Heart left ventricle (tissue), 16 donors: ENCODE results near the gene TBXA2R. TPM values are rescaled to one million over a fixed set of nuclear protein-coding genes. Genes with fewer than 3 reads are reported as not detected.

Experiments used
- ATAC-seq, 4 donors: fragments of 200-7000 bp; cut with Tn5 transposase; one replicate each; pipeline ENCODE4 v1.9.1; 2020 to 2022; ENCODE audit warnings: moderate library complexity in 4 of 4, mild to moderate bottlenecking in 3 of 4, moderate number of reproducible peaks in 1 of 4
- DNase-seq, 5 donors: peaks; one replicate each; pipeline ENCODE4 v3.0.0-alpha.2; 2020
- H3K27ac ChIP-seq, 12 donors: fragments of 200-600 bp; sonication (generic) in 4 of 12; one replicate each; pipeline versions ENCODE4 v1.5.0 to v1.8.0; 2016 to 2022; ENCODE audit warnings: mild to moderate bottlenecking in 2 of 12
- H3K27me3 ChIP-seq, 9 donors: fragments of 200-600 bp; sonication (generic) in 2 of 9; one replicate each; pipeline versions ENCODE4 v1.5.1 to v1.8.0; 2016 to 2022; ENCODE audit warnings: mild to moderate bottlenecking in 3 of 9
- H3K36me3 ChIP-seq, 9 donors: fragments of 200-600 bp; sonication (generic) in 2 of 9; one replicate each; pipeline versions ENCODE4 v1.5.0 to v1.8.0; 2018 to 2022; ENCODE audit warnings: mild to moderate bottlenecking in 2 of 9
- H3K4me1 ChIP-seq, 12 donors: fragments of 200-600 bp; sonication (generic) in 4 of 12; one replicate each; pipeline versions ENCODE4 v1.5.0 to v1.8.0; 2016 to 2022; ENCODE audit warnings: mild to moderate bottlenecking in 3 of 12
- H3K4me3 ChIP-seq, 12 donors: fragments of 200-600 bp; sonication (generic) in 4 of 12; one replicate each; pipeline versions ENCODE4 v1.5.0 to v1.8.0; 2017 to 2022; ENCODE audit warnings: mild to moderate bottlenecking in 9 of 12, moderate library complexity in 4 of 12
- H3K9me3 ChIP-seq, 12 donors: fragments of 200-600 bp; sonication (generic) in 4 of 12; one replicate each; pipeline versions ENCODE4 v1.5.0 to v1.8.0; 2016 to 2022; ENCODE audit warnings: mild to moderate bottlenecking in 1 of 12
- POLR2A ChIP-seq, 2 donors: fragments of 450-650 bp; IDR thresholded peaks; one replicate each; pipeline ENCODE4 v1.6.1; 2017; ENCODE audit warnings: antibody characterized with exemption in 2 of 2, mild to moderate bottlenecking in 2 of 2, moderate library complexity in 2 of 2
- WGBS, 4 donors: extraction: QIAGEN DNeasy Blood & Tissue Kit in 2 of 4; methylation state at CpG; one replicate each; pipeline versions ENCODE4 v1.1.5 to v1.1.7; 2013 to 2018; 5-methylcytosine and 5-hydroxymethylcytosine counted together
- intact Hi-C, 10 donors: fragments of 100-400 bp; cut with DNase I; formaldehyde crosslinking; loops; one replicate each; pipeline versions ENCODE4 v1.11.1 to v1.14.2; 2022
- polyA plus RNA-seq, 2 donors: library from polyadenylated mRNA; stranded (reverse); fragments of 200-250 nt; gene quantifications; one replicate each; pipeline ENCODE4 v1.2.3, GENCODE V29; 2013
- total RNA-seq, 9 donors: library from RNA; depleted of rRNA in 2 of 9; stranded (reverse); fragments of >200 nt in 2 of 9; fragmentation: NEBNext Ultra II Directional in 3 of 9; extraction: Animal tissue kit (Norgen Biotek cat#: 25700) in 3 of 9; gene quantifications; one replicate each; pipeline versions ENCODE4 v1.1.0 to v1.2.4, GENCODE V29; 2016 to 2023
- TF ChIP-seq, protein P1 (sequence below), 12 donors: fragments of 200-600 bp; sonication (generic) in 4 of 12; IDR thresholded peaks; one replicate each; pipeline versions ENCODE4 v1.5.0 to v1.8.0; 2018 to 2022; ENCODE audit warnings: antibody characterized with exemption in 12 of 12, mild to moderate bottlenecking in 5 of 12
- donor health status: ischemic (EF 13 %, LVEDD 7.1; RV severe dilation, severe dysfunction).
- donor health status: healthy with polysubstance abuse.
- donor health status: DM: no; HTN: yes; CAD: no.
- donor health status: DM: no; HTN: no; CAD: no.
- donor health status: ischemic (EF 25% LVEDD 6.9; RV normal size, moderate dysfunction).
- donor health status: ischemic (EF 25% LVEDD 5.7; RV mildly dilated, moderate dysfunction).
- donor health status: healthy.
- donor health status: DM: yes; HTN: yes; CAD: no.
- donor health status: ischemic (EF 35%, LVEDD 5.7; RV mildly dilated, moderate dysfunction).
- donor health status: nonischemic (EF 11% LVEDD 7.7; RV severe dilation, severe dysfunction).
- donor health status: DM: yes; HTN: yes; CAD: no.
- donor health status: PGD.
- donor health status: ischemic (EF 29% LVEDD 5.4; RV normal size, mild dysfunction).
- donor health status: nonischemic (EF 23%, LVEDD 6.1; RV moderate dilation, normal function).

Gene TBXA2R
- total and polyA plus RNA-seq, 11 donors, result 1.9 to 5.1 (median 2.9) TPM

DNA sequence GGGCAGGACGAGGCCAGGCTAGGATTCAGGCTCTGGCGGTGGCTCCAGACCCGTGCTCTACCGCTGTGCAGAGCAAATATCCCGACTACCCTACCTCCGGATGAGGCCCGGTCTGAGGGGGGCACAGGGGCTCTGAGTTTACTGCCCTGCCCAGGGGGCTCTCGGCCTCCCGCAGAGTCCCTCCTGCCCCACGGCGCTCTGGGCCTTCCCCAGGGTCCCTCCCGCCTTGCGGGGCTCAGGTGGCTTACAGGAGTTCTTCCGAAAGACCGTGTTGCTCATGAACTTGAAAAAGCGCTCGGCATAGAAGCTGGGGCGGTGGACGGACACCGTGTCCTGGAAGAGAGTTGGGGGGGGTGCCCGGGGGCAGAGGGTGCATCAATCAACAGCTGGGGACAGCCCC lies 39.1 kb upstream of the TBXA2R start:
- H3K4me3 ChIP-seq, result no peak overlapping the region
- DNase-seq (no peak), ATAC-seq (no peak)
- intact Hi-C loops, result no loop called here
- 91 to 98% (median 93%) methylated on average over 15 to 21 of the region's 21 CpGs for WGBS, 4 donors
- H3K27me3 ChIP-seq, result no peaks in the 10 kb centered on the region
- peaks cover 0 to 85% (median 62%) of the 10 kb centered on the region in 9 donors for H3K36me3 ChIP-seq
- peaks cover 0 to 10% (median 0%) of the 10 kb centered on the region in 12 donors for H3K4me1 ChIP-seq
- TF ChIP-seq, protein P1, sequence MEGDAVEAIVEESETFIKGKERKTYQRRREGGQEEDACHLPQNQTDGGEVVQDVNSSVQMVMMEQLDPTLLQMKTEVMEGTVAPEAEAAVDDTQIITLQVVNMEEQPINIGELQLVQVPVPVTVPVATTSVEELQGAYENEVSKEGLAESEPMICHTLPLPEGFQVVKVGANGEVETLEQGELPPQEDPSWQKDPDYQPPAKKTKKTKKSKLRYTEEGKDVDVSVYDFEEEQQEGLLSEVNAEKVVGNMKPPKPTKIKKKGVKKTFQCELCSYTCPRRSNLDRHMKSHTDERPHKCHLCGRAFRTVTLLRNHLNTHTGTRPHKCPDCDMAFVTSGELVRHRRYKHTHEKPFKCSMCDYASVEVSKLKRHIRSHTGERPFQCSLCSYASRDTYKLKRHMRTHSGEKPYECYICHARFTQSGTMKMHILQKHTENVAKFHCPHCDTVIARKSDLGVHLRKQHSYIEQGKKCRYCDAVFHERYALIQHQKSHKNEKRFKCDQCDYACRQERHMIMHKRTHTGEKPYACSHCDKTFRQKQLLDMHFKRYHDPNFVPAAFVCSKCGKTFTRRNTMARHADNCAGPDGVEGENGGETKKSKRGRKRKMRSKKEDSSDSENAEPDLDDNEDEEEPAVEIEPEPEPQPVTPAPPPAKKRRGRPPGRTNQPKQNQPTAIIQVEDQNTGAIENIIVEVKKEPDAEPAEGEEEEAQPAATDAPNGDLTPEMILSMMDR (IDR thresholded peaks at IDR 0.05), result no peak
- TF ChIP-seq POLR2A (IDR thresholded peaks at IDR 0.05), result no peak
- no peak overlapping the region for H3K27ac ChIP-seq
- no peaks in the 10 kb centered on the region for H3K9me3 ChIP-seq

- Histone ChIP-seq H3K27me3 (no peaks in the 10 kb centered on the region), H3K4me3 (no peak overlapping the region), H3K36me3 (peaks cover 0 to 85% (median 64%) of the 10 kb centered on the region in 9 donors), H3K9me3 (no peaks in the 10 kb centered on the region), H3K4me1 (peaks cover 0 to 10% (median 0%) of the 10 kb centered on the region in 12 donors), H3K27ac (no peak overlapping the region)
- DNase-seq (no peak), ATAC-seq (no peak)
- no peak for TF ChIP-seq POLR2A (IDR thresholded peaks at IDR 0.05)
- TF ChIP-seq, protein P1 (IDR thresholded peaks at IDR 0.05), result no peak
- intact Hi-C loops, result no loop called here
- WGBS, 4 donors, result 64 to 78% (median 72%) methylated on average over 9 to 11 of the region's 11 CpGs
Observed at GRCh38 chr19:3645067-3645396, 38.4 kb upstream of the TBXA2R start.

DNA sequence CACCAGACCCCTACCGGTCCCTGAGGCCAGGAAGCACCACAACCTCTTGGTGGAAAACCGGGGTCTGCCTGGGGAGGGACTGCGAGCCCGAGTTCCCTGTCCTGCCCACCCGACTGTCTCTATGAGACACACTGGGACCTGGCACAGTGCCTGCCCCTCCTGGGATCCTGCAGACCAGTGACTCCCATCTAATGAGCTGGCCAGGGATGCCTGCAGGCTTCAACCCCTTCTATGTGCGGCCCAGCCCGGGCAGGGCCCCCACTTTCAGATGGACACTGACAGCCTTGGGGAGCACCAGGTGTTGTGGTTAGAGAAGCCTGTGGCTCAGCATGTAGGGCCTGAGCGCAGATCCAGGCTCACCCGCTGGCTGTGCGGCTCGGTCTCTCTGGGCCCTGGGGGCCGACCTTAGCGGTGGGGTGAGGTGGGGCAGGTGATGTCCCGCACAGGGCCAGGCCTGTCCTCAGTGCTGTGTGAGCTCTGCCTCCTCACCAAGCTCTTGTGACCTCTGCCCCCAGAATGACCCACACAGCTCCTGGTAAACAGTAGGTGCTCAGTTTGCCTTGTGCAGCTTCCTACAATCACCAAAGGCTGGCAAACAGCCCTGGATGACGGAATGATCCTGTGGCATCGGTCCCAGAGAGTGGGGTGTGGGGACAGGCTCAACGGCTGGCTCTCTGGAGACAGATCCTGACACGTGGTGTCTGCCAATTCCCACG lies 37.8 kb upstream of the TBXA2R start:
- intact Hi-C loops, result no loop called here
- peaks cover 0 to 10% (median 0%) of the 10 kb centered on the region in 12 donors for H3K4me1 ChIP-seq
- DNase-seq (no peak), ATAC-seq (peak in 3 of 4 donors; percentile 9 to 44 (median 41))
- H3K36me3 ChIP-seq, result peaks cover 2 to 87% (median 66%) of the 10 kb centered on the region in 9 donors
- TF ChIP-seq, protein P1 (IDR thresholded peaks at IDR 0.05), result no peak
- no peak for TF ChIP-seq POLR2A (IDR thresholded peaks at IDR 0.05)
- no peaks in the 10 kb centered on the region for H3K9me3 ChIP-seq
- WGBS, 4 donors, result 66 to 82% (median 71%) methylated on average over 3 to 19 of the region's 19 CpGs
- H3K27ac ChIP-seq, result no peak overlapping the region
- no peak overlapping the region for H3K4me3 ChIP-seq
- no peaks in the 10 kb centered on the region for H3K27me3 ChIP-seq

DNA sequence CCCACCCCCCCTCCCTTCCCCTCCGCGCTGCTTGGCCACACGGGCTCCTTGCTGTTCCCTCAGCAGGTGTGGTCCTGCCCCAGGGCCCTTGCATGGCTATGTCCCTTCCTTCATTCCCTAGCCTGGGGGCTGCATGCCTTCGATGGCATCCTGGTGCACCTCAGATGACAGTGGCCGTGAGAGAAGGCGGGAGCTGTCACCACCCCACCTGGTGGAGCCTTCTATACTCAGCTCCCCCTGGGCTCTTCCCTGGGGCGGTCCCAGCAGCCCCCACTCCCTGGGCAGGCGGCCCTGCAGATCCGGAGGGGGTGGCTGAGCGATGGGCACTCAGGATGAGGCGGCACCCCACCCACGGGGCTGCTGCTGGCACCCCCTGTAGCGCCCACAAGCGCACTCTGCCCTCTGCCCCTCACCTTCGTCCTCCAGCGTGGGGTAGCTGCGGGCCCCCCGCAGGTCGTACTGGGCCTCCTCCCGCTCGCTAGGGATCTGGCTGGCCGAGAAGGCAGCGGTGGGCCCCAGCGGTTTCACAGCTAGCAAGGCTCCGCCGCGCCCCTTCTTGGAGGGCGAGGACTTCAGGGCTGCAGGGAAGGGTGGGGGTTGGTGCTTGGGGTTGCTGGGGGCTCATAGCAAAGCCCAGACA lies 37.1 kb upstream of the TBXA2R start:
- Histone ChIP-seq H3K27ac (no peak overlapping the region), H3K27me3 (no peaks in the 10 kb centered on the region), H3K9me3 (no peaks in the 10 kb centered on the region), H3K4me3 (no peak overlapping the region), H3K4me1 (peaks cover 0 to 10% (median 0%) of the 10 kb centered on the region in 12 donors), H3K36me3 (peaks cover 2 to 94% (median 73%) of the 10 kb centered on the region in 9 donors)
- no peak for TF ChIP-seq POLR2A (IDR thresholded peaks at IDR 0.05)
- TF ChIP-seq, protein P1 (IDR thresholded peaks at IDR 0.05), result no peak
- 81 to 94% (median 90%) methylated on average over 10 to 28 of the region's 28 CpGs for WGBS, 4 donors
- intact Hi-C loops, result no loop called here
- ATAC-seq (peak in 1 of 4 donors; percentile 3), DNase-seq (no peak)
